ENCODE data around the gene MEIS2. TPM values are rescaled to one million over a fixed set of nuclear protein-coding genes. Genes with fewer than 3 reads are reported as not detected.

The MEIS2 gene
- total and polyA plus RNA-seq, 12 donors = 21.1 to 64.5 (median 48.5) TPM

DNA sequence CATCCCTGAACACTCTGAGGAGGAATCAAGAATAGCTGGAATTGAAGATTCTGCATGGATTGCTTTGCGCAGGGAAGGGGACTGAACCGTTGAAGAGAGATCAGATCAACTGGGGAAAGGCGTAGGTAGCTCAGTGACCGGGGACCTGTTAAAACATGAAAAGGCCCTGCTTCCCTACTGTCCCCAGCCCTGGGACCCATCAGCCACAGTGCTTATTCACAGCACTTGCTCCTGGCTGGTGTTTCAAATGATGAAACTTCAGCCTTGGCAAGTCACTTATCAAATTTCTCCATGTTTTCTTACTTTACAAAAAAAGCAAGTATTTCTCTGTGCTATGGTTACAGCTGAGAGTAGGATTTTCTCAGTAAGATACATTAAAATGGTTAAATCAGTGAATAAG lies 199.3 kb downstream of the MEIS2 start:
- H3K4me3 ChIP-seq = no peak overlapping the region
- no peak for ATAC-seq

DNA sequence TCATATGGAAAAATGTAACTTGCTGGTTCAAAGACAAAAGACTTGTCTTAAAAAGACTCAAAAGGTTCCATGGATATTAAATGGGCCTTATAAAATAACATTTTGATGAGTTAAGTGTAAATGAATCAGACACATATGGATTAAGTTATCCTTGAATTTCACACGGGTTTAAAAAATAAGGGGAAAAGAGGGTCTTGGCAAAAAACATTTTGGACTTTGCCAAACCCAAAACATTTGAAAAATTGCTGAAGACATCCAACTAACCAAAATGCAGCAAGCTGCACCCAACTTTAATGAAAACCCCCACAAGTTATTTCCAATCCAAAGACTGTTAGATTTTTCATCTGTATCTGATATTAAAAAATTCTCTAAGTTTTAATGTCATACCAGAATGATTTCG lies 200.7 kb downstream of the MEIS2 start:
- intact Hi-C loops (cut with DNase I) = no loop called here
- no peak overlapping the region for H3K27ac ChIP-seq
- no peaks in the 10 kb centered on the region for H3K9me3 ChIP-seq
- H3K4me3 ChIP-seq = no peak overlapping the region
- ATAC-seq (no peak), DNase-seq (no peak)
- TF ChIP-seq, protein P1, sequence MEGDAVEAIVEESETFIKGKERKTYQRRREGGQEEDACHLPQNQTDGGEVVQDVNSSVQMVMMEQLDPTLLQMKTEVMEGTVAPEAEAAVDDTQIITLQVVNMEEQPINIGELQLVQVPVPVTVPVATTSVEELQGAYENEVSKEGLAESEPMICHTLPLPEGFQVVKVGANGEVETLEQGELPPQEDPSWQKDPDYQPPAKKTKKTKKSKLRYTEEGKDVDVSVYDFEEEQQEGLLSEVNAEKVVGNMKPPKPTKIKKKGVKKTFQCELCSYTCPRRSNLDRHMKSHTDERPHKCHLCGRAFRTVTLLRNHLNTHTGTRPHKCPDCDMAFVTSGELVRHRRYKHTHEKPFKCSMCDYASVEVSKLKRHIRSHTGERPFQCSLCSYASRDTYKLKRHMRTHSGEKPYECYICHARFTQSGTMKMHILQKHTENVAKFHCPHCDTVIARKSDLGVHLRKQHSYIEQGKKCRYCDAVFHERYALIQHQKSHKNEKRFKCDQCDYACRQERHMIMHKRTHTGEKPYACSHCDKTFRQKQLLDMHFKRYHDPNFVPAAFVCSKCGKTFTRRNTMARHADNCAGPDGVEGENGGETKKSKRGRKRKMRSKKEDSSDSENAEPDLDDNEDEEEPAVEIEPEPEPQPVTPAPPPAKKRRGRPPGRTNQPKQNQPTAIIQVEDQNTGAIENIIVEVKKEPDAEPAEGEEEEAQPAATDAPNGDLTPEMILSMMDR (IDR thresholded peaks at IDR 0.05) = no peak
- 63 to 73% methylated on average over 2 of the region's 2 CpGs for WGBS, 2 donors
- no peaks in the 10 kb centered on the region for H3K27me3 ChIP-seq
- peaks cover 0 to 50% (median 17%) of the 10 kb centered on the region in 9 donors for H3K4me1 ChIP-seq
- peaks cover 0 to 18% (median under 1%) of the 10 kb centered on the region in 9 donors for H3K36me3 ChIP-seq

More for the DNA sequence above, 199.3 kb downstream of the MEIS2 start:
- Histone ChIP-seq H3K9me3 (no peaks in the 10 kb centered on the region), H3K27ac (no peak overlapping the region), H3K27me3 (no peaks in the 10 kb centered on the region), H3K36me3 (peaks cover 0 to 5% (median 0%) of the 10 kb centered on the region in 9 donors), H3K4me1 (peaks cover under 1 to 60% (median 19%) of the 10 kb centered on the region in 9 donors)
- 85 to 86% methylated on average over 4 of the region's 4 CpGs for WGBS, 2 donors
- DNase-seq = no peak
- TF ChIP-seq, protein P1 (IDR thresholded peaks at IDR 0.05) = no peak
- intact Hi-C loops (cut with DNase I) = no loop called here

- peaks cover 0 to 39% (median 11%) of the 10 kb centered on the region in 9 donors for H3K4me1 ChIP-seq
- H3K9me3 ChIP-seq = no peaks in the 10 kb centered on the region
- 53 to 62% methylated on average over 4 of the region's 4 CpGs for WGBS, 2 donors
- intact Hi-C loops (cut with DNase I) = no loop called here
- H3K27ac ChIP-seq = peak overlapping the region in 3 of 10 donors; percentile 5 to 43 (median 18)
- peaks cover 0 to 29% (median 11%) of the 10 kb centered on the region in 9 donors for H3K36me3 ChIP-seq
- DNase-seq (no peak), ATAC-seq (no peak)
- TF ChIP-seq, protein P1 (IDR thresholded peaks at IDR 0.05) = no peak
- no peak overlapping the region for H3K4me3 ChIP-seq
- no peaks in the 10 kb centered on the region for H3K27me3 ChIP-seq
Observed at GRCh38 chr15:36898536-36899126, 201.7 kb downstream of the MEIS2 start.

GRCh38 chr15:36897834-36898233 lies 202.5 kb downstream of the MEIS2 start:
- peaks cover 0 to 31% (median 11%) of the 10 kb centered on the region in 9 donors for H3K4me1 ChIP-seq
- no peaks in the 10 kb centered on the region for H3K9me3 ChIP-seq
- DNase-seq = no peak
- WGBS, 2 donors = 34 to 43% methylated on average over 3 of the region's 3 CpGs
- H3K27ac ChIP-seq = peak overlapping the region in 3 of 10 donors; percentile 18 to 63 (median 53)
- TF ChIP-seq, protein P1 (IDR thresholded peaks at IDR 0.05) = no peak
- no peak overlapping the region for H3K4me3 ChIP-seq
- peaks cover 0 to 37% (median 15%) of the 10 kb centered on the region in 9 donors for H3K36me3 ChIP-seq
- peak in 1 of 8 donors; percentile 31 for ATAC-seq
- intact Hi-C loops (cut with DNase I) = no loop called here
- no peaks in the 10 kb centered on the region for H3K27me3 ChIP-seq

Measured in heart right ventricle (tissue), 16 donors.